ENCODE data around the gene CCT7.

DNA sequence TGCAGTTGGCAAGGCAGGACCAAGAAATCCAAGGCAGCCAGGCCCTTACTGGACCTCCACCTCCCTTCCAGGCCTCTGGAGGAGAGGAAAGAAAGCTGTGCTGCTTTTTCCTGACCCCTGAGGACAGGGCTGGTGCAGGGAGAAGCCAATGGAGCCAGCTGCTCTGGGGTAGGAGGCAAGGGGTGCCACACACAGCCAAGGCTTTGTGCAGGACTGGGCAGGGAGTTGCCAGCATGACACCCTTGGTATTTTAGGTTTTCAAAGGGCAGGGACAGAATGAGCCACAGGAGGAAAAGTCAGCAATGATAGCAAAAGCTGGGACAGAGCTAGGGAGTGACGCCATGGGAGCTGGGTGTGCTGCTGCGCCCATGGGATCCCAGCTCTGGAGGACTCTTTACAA is 22.9 kb downstream of the CCT7 start:
- TF ChIP-seq, protein P1, sequence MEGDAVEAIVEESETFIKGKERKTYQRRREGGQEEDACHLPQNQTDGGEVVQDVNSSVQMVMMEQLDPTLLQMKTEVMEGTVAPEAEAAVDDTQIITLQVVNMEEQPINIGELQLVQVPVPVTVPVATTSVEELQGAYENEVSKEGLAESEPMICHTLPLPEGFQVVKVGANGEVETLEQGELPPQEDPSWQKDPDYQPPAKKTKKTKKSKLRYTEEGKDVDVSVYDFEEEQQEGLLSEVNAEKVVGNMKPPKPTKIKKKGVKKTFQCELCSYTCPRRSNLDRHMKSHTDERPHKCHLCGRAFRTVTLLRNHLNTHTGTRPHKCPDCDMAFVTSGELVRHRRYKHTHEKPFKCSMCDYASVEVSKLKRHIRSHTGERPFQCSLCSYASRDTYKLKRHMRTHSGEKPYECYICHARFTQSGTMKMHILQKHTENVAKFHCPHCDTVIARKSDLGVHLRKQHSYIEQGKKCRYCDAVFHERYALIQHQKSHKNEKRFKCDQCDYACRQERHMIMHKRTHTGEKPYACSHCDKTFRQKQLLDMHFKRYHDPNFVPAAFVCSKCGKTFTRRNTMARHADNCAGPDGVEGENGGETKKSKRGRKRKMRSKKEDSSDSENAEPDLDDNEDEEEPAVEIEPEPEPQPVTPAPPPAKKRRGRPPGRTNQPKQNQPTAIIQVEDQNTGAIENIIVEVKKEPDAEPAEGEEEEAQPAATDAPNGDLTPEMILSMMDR (IDR thresholded peaks at IDR 0.05; ENCODE audit: insufficient read depth, low read length, poor library complexity, severe bottlenecking): no peak
- no peak for TF ChIP-seq EZH2phosphoT487 (conservative IDR thresholded peaks at IDR 0.05; ENCODE audit: low read length)

Measured in SU-DHL-6 (cell line).